PFSK-1 (cell line): ENCODE data around the gene SLIT3.

Experiments used
- FOXP2 ChIP-seq: optimal IDR thresholded peaks from 2 replicates; pipeline ENCODE3; 2011; ENCODE audit warnings: borderline replicate concordance, control low read depth, inconsistent platforms; ENCODE audit not compliant: insufficient read depth; ENCODE audit errors: extremely low read length, extremely low read depth
- POLR2AphosphoS5 ChIP-seq: IDR thresholded peaks from 2 replicates; pipeline ENCODE4 v1.6.1; 2012; ENCODE audit warnings: low read depth, mild to moderate bottlenecking, control low read depth, low read length, moderate library complexity
- SIN3A ChIP-seq: IDR thresholded peaks from 2 replicates; pipeline ENCODE4 v1.6.1; 2012; ENCODE audit warnings: mild to moderate bottlenecking, low read length, moderate library complexity, borderline replicate concordance; ENCODE audit not compliant: insufficient read depth
- TAF1 ChIP-seq: IDR thresholded peaks from 2 replicates; pipeline ENCODE4 v1.6.1; 2012; ENCODE audit warnings: low read length, control low read depth, borderline replicate concordance; ENCODE audit not compliant: insufficient read depth
- TF ChIP-seq, protein P1 (sequence below), 2 experiments: IDR thresholded peaks; 2 replicates each; pipeline versions ENCODE4 v1.6.1 to v1.8.0; 2011 to 2012; ENCODE audit warnings: low read depth in 2 of 2, low read length in 2 of 2, control low read depth in 1 of 2, inconsistent platforms in 1 of 2, mild to moderate bottlenecking in 1 of 2, moderate library complexity in 1 of 2; ENCODE audit not compliant: insufficient read depth in 1 of 2

Gene SLIT3

DNA sequence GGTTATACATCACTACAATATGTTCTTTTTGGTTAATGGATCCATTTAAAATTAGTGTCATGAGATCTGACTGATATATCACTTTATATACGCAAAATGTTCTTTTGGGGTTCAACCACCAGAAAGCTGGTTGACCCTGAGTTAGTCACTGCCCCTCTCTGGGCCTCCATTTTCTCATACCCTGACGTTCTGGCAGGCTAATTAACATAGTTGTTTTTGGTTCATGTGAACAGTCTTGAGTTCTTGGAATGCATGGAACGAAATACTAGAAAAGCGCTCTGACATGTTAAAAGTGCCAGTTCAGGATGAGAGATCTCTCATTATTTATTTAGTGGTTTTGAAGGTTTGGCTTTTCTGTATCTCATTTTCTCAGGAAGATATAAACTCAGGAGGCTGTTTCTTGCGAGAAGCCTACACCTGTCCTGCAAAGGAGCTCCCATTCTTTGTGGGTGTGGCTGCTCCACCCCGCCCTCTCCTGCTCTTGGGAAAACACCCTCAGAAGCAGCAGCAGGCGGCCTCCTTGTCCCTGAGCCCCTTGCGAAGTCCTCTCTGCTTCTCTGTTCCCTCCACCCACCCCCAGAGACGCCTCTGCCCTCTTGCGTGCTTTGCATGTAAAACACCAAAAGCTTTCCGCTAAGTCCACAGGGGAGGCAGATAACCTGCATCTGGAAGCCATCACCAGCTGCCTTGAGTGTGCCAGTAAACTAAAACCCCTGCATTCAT is 419.4 kb downstream of the SLIT3 start:
- TF ChIP-seq POLR2AphosphoS5 (no peak), SIN3A (no peak), TAF1 (no peak), FOXP2 (no peak)
- TF ChIP-seq, protein P1, sequence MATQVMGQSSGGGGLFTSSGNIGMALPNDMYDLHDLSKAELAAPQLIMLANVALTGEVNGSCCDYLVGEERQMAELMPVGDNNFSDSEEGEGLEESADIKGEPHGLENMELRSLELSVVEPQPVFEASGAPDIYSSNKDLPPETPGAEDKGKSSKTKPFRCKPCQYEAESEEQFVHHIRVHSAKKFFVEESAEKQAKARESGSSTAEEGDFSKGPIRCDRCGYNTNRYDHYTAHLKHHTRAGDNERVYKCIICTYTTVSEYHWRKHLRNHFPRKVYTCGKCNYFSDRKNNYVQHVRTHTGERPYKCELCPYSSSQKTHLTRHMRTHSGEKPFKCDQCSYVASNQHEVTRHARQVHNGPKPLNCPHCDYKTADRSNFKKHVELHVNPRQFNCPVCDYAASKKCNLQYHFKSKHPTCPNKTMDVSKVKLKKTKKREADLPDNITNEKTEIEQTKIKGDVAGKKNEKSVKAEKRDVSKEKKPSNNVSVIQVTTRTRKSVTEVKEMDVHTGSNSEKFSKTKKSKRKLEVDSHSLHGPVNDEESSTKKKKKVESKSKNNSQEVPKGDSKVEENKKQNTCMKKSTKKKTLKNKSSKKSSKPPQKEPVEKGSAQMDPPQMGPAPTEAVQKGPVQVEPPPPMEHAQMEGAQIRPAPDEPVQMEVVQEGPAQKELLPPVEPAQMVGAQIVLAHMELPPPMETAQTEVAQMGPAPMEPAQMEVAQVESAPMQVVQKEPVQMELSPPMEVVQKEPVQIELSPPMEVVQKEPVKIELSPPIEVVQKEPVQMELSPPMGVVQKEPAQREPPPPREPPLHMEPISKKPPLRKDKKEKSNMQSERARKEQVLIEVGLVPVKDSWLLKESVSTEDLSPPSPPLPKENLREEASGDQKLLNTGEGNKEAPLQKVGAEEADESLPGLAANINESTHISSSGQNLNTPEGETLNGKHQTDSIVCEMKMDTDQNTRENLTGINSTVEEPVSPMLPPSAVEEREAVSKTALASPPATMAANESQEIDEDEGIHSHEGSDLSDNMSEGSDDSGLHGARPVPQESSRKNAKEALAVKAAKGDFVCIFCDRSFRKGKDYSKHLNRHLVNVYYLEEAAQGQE (IDR thresholded peaks at IDR 0.05; ENCODE audit: insufficient read depth in 1 of 2, low read depth in 2 of 2, low read length in 2 of 2) = no peak

DNA sequence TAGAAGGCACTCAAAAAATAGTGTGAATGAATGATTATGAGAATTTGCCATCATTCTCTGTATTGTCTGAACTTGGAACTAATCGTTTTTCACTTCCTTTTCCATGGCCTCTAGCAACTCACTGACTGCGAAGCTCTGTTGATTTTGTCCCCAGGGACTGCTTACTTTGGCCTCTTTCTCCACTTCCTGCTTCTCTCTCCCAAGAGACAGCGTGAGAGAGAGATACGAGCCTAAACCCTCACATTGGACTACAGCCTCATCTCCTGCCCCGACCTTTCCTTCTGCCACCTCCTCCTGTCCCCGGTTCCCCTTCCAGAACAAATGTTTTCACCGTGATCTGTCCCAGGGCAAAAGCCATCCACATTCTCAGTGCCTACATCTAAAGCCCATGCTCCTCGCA is 421.0 kb downstream of the SLIT3 start:
- TF ChIP-seq TAF1 (no peak), SIN3A (no peak), FOXP2 (no peak), POLR2AphosphoS5 (no peak)
- TF ChIP-seq, protein P1 (IDR thresholded peaks at IDR 0.05; ENCODE audit: insufficient read depth in 1 of 2, low read depth in 2 of 2, low read length in 2 of 2) = no peak

DNA sequence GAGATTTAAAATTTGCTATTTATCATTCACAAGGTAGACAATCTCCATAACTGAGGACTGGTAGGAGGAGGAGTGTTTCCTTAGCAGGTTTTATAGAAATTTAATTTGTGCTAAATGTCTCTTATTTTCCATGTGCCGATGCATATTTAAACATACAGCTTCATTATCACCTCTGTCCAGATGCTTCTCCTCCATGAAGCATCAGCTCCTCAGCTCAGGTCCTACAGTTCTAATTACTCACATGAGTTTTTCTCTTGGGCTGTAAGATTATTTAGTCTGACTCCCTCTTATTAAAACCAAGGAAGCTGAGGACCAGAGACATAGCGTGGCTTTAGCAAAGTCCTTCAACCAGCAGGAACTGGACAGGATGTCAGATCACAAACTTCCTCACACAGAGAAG is 421.6 kb downstream of the SLIT3 start:
- no peak for TF ChIP-seq SIN3A
- TF ChIP-seq POLR2AphosphoS5 = no peak
- no peak for TF ChIP-seq TAF1
- TF ChIP-seq FOXP2 = no peak
- TF ChIP-seq, protein P1 (IDR thresholded peaks at IDR 0.05; ENCODE audit: insufficient read depth in 1 of 2, low read depth in 2 of 2, low read length in 2 of 2) = no peak

DNA sequence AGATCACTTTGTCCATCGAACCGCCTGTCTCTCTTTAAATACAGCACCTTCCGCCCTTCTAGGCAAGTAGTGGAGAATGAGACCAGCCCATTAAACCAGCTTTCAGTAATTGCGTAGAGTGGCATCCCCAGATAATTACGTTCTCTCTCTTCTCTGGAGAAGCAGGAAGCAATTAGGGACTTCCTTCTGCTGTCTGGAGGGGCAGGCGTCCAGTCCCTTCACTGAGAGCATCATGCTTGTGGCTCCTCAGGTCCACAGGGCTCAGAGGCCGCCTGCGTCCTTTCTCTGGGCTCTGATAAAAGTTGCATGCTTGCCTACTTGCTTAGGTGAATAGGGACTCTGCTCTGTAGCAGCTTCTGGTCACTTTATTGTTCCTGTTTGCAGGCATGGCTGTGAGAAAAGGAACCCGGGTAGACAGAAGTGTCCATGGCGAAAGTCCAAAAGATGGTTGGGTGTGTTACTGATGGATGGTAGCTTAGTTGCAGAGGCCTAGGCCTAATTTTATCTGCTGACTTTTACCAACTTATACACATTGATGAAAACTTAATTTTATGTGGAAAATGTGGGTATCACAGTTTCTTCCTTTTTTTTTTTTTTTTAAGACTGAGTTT is 422.7 kb downstream of the SLIT3 start:
- no peak for TF ChIP-seq FOXP2
- no peak for TF ChIP-seq POLR2AphosphoS5
- TF ChIP-seq, protein P1 (IDR thresholded peaks at IDR 0.05; ENCODE audit: insufficient read depth in 1 of 2, low read depth in 2 of 2, low read length in 2 of 2) = no peak
- TF ChIP-seq TAF1 = no peak
- no peak for TF ChIP-seq SIN3A
